Transverse colon (tissue), 4 donors: ENCODE measurements around the gene CCNL1. TPM values are rescaled to one million over a fixed set of nuclear protein-coding genes. Genes with fewer than 3 reads are reported as not detected.

Experiments
- DNase-seq: peaks from one replicate; pipeline ENCODE4 v3.0.0-alpha.2; 2019
- H3K27ac ChIP-seq, 4 donors: fragments of 200-600 bp; sonication (generic); 2 replicates each; pipeline ENCODE4 v1.5.1; 2016 to 2018; ENCODE audit warnings: inconsistent platforms in 4 of 4
- H3K27me3 ChIP-seq: fragments of 200-600 bp; sonication (generic); 2 replicates; pipeline ENCODE4 v1.5.1; 2017; ENCODE audit warnings: inconsistent platforms
- H3K36me3 ChIP-seq, 4 donors: fragments of 200-600 bp; sonication (generic); 2 replicates each; pipeline ENCODE4 v1.5.1; 2017 to 2019; ENCODE audit warnings: inconsistent platforms in 4 of 4
- H3K4me1 ChIP-seq, 4 donors: fragments of 200-600 bp; sonication (generic); 2 replicates each; pipeline ENCODE4 v1.5.1; 2017 to 2020; ENCODE audit warnings: inconsistent platforms in 4 of 4
- H3K4me3 ChIP-seq, 4 donors: fragments of 200-600 bp; sonication (generic); 1 replicate in 1 of 4; 2 replicates in 3 of 4; pipeline versions ENCODE4 v1.5.1 to v1.6.1; 2017 to 2019; ENCODE audit warnings: inconsistent platforms in 4 of 4
- H3K9me3 ChIP-seq, 2 donors: fragments of 200-600 bp; sonication (generic); 2 replicates each; pipeline ENCODE4 v1.5.1; 2017 to 2019; ENCODE audit warnings: inconsistent platforms in 2 of 2
- CTCF ChIP-seq, 5 experiments: fragments of 200-600 bp in 3 of 5; fragments of 450-650 bp in 2 of 5; sonication (generic) in 3 of 5; IDR thresholded peaks; 1 replicate in 2 of 5; 2 replicates in 3 of 5; pipeline ENCODE4 v1.5.1; 2016 to 2017; ENCODE audit warnings: antibody characterized with exemption in 5 of 5, inconsistent platforms in 3 of 5, mild to moderate bottlenecking in 2 of 5, moderate library complexity in 1 of 5
- EP300 ChIP-seq: sonication (generic); formaldehyde crosslinking; IDR thresholded peaks from one replicate; pipeline ENCODE4 v1.6.1; 2017; ENCODE audit warnings: antibody characterized with exemption, low read depth
- POLR2A ChIP-seq: fragments of 450-650 bp; IDR thresholded peaks from one replicate; pipeline ENCODE4 v1.6.1; 2016; ENCODE audit warnings: antibody characterized with exemption, mild to moderate bottlenecking, moderate library complexity
- POLR2AphosphoS5 ChIP-seq, 3 donors: sonication (generic); formaldehyde crosslinking; IDR thresholded peaks; one replicate each; pipeline ENCODE4 v1.6.1; 2016; ENCODE audit warnings: antibody characterized with exemption in 3 of 3
- WGBS, 2 donors: methylation state at CpG; one replicate each; pipeline ENCODE4 v1.1.5; 2018; ENCODE audit warnings: low coverage in 1 of 2; 5-methylcytosine and 5-hydroxymethylcytosine counted together
- in situ Hi-C, 4 donors: fragments of 200-750 bp; cut with MboI; loops; one replicate each; pipeline versions ENCODE4 v1.15.0 to v1.15.1; 2017; ENCODE audit warnings: low sequenced_read_pairs in 3 of 4, low pct_ligation_motif_present in 1 of 4, low pct_unique_long_range_greater_than_20kb in 1 of 4
- intact Hi-C: fragments of 100-400 bp; cut with DNase I; formaldehyde crosslinking; loops from one replicate; pipeline ENCODE4 v1.15.1; 2023; ENCODE audit warnings: low total_unique reads
- total RNA-seq, 4 donors: library from RNA; depleted of rRNA; stranded (reverse); fragments of >200 nt; gene quantifications; one replicate each; pipeline ENCODE4 v1.1.0, GENCODE V29; 2016

The CCNL1 gene
- total RNA-seq, 4 donors from 2014 or later = 288 to 422 (median 308) TPM

- H3K27me3 ChIP-seq = no peaks in the 10 kb centered on the region
- H3K4me3 ChIP-seq = no peak overlapping the region
- H3K4me1 ChIP-seq = peaks cover 24 to 67% (median 54%) of the 10 kb centered on the region in 4 donors
- H3K36me3 ChIP-seq = no peaks in the 10 kb centered on the region
- no peak for TF ChIP-seq POLR2A
- TF ChIP-seq EP300 = no peak
- H3K27ac ChIP-seq = peak overlapping the region; percentile 91 to 94 (median 92)
- no peaks in the 10 kb centered on the region for H3K9me3 ChIP-seq
- in situ Hi-C loops (no loop called here), intact Hi-C loops (no loop called here)
- no peak for DNase-seq
- WGBS, 2 donors = 91 to 100% methylated on average over 2 to 5 of the region's 5 CpGs
Observed at GRCh38 chr3:157127268-157127667, 32.7 kb downstream of the CCNL1 start.

GRCh38 chr3:157126365-157126764, 33.6 kb downstream of the CCNL1 start:
- WGBS, 2 donors = 80 to 100% methylated on average over 1 of the region's 1 CpG
- in situ Hi-C loops (no loop called here), intact Hi-C loops (no loop called here)
- Histone ChIP-seq H3K36me3 (no peaks in the 10 kb centered on the region), H3K4me1 (peaks cover 24 to 67% (median 59%) of the 10 kb centered on the region in 4 donors), H3K9me3 (no peaks in the 10 kb centered on the region), H3K4me3 (no peak overlapping the region), H3K27me3 (no peaks in the 10 kb centered on the region), H3K27ac (peak overlapping the region in 3 of 4 donors; percentile 63 to 72 (median 70))
- DNase-seq = no peak
- no peak for TF ChIP-seq POLR2A
- no peak for TF ChIP-seq POLR2AphosphoS5 (IDR thresholded peaks at IDR 0.05)
- no peak for TF ChIP-seq CTCF (IDR thresholded peaks at IDR 0.05)
- TF ChIP-seq EP300 = no peak

GRCh38 chr3:157125101-157125500, 34.8 kb downstream of the CCNL1 start:
- no peak for DNase-seq
- in situ Hi-C loops = no loop called here
- H3K36me3 ChIP-seq = no peaks in the 10 kb centered on the region
- peaks cover 12 to 63% (median 52%) of the 10 kb centered on the region in 4 donors for H3K4me1 ChIP-seq
- peak overlapping the region; percentile 1 to 72 (median 66) for H3K27ac ChIP-seq
- intact Hi-C loops = no loop called here
- no peak for TF ChIP-seq POLR2A
- TF ChIP-seq EP300 = no peak
- no peak for TF ChIP-seq CTCF (IDR thresholded peaks at IDR 0.05)
- no peak for TF ChIP-seq POLR2AphosphoS5 (IDR thresholded peaks at IDR 0.05)
- H3K27me3 ChIP-seq = no peaks in the 10 kb centered on the region
- no peaks in the 10 kb centered on the region for H3K9me3 ChIP-seq
- H3K4me3 ChIP-seq = no peak overlapping the region

- Histone ChIP-seq H3K4me1 (peaks cover 3 to 62% (median 38%) of the 10 kb centered on the region in 4 donors), H3K27me3 (no peaks in the 10 kb centered on the region), H3K9me3 (no peaks in the 10 kb centered on the region), H3K4me3 (no peak overlapping the region), H3K36me3 (no peaks in the 10 kb centered on the region), H3K27ac (peak overlapping the region in 1 of 4 donors; percentile 2)
- intact Hi-C loops (no loop called here), in situ Hi-C loops (no loop called here)
- no peak for TF ChIP-seq CTCF (IDR thresholded peaks at IDR 0.05)
- no peak for TF ChIP-seq POLR2A
- TF ChIP-seq POLR2AphosphoS5 (IDR thresholded peaks at IDR 0.05) = no peak
- no peak for TF ChIP-seq EP300
- no peak for DNase-seq
Observed at GRCh38 chr3:157123621-157124020, 36.3 kb downstream of the CCNL1 start.

GRCh38 chr3:157122832-157123427, 37.0 kb downstream of the CCNL1 start:
- 80 to 90% methylated on average over 1 to 3 of the region's 3 CpGs for WGBS, 2 donors
- H3K9me3 ChIP-seq = no peaks in the 10 kb centered on the region
- H3K4me1 ChIP-seq = peaks cover 0 to 55% (median 31%) of the 10 kb centered on the region in 4 donors
- intact Hi-C loops (no loop called here), in situ Hi-C loops (no loop called here)
- H3K27ac ChIP-seq = peak overlapping the region in 2 of 4 donors; percentile 29 to 93
- H3K36me3 ChIP-seq = no peaks in the 10 kb centered on the region
- no peak overlapping the region for H3K4me3 ChIP-seq
- TF ChIP-seq EP300 (no peak), POLR2A (no peak), POLR2AphosphoS5 (IDR thresholded peaks at IDR 0.05) (no peak)
- no peak for DNase-seq
- no peaks in the 10 kb centered on the region for H3K27me3 ChIP-seq
